Brain microvascular endothelial cell (primary cell): ENCODE results near the gene CFAP77.

ENCODE experiments used
- DNase-seq: peaks from one replicate; pipeline ENCODE4 v3.0.0-alpha.2; 2020
- H3K27ac ChIP-seq: fragments of 250-450 bp; sonication (Bioruptor Pico); 2 replicates; pipeline ENCODE4 v1.5.1; 2020; ENCODE audit warnings: mild to moderate bottlenecking, moderate library complexity
- H3K27me3 ChIP-seq: fragments of 250-450 bp; sonication (Bioruptor Pico); replicated peaks from 2 replicates; pipeline ENCODE4 v1.5.1; 2020; ENCODE audit warnings: mild to moderate bottlenecking
- H3K36me3 ChIP-seq: fragments of 250-450 bp; sonication (Bioruptor Pico); replicated peaks from 2 replicates; pipeline ENCODE4 v1.5.1; 2020; ENCODE audit warnings: mild to moderate bottlenecking
- H3K4me3 ChIP-seq: 2 replicates; pipeline ENCODE4 v1.5.1; 2011; ENCODE audit warnings: low read depth, mild to moderate bottlenecking, control low read depth, low read length, moderate library complexity
- CTCF ChIP-seq: IDR thresholded peaks from 2 replicates; pipeline ENCODE4 v1.5.1; 2011; ENCODE audit warnings: low read depth, mild to moderate bottlenecking, moderate library complexity, low read length, control low read depth, inconsistent platforms; ENCODE audit errors: missing control alignments
- in situ Hi-C: cut with HindIII; loops from 2 replicates; pipeline ENCODE4 v1.10.0; 2017; ENCODE audit warnings: low sequenced_read_pairs, low pct_ligation_motif_present

CFAP77 gene

GRCh38 chr9:132582786-132583583, 173.0 kb downstream of the CFAP77 start:
- DNase-seq = no peak
- Histone ChIP-seq H3K36me3 (no peaks in the 10 kb centered on the region), H3K27ac (no peak overlapping the region), H3K4me3 (no peak overlapping the region), H3K27me3 (peaks cover 95% of the 10 kb centered on the region)
- TF ChIP-seq CTCF = no peak
- in situ Hi-C loops = no loop called here

- H3K27me3 ChIP-seq = peaks cover 95% of the 10 kb centered on the region
- no peak overlapping the region for H3K27ac ChIP-seq
- in situ Hi-C loops = no loop called here
- no peak for TF ChIP-seq CTCF
- no peaks in the 10 kb centered on the region for H3K36me3 ChIP-seq
- no peak for DNase-seq
- no peak overlapping the region for H3K4me3 ChIP-seq
These were observed 173.7 kb downstream of the CFAP77 start for GRCh38 chr9:132583584-132584304.

- DNase-seq = no peak
- Histone ChIP-seq H3K27ac (no peak overlapping the region), H3K27me3 (peaks cover 95% of the 10 kb centered on the region), H3K36me3 (no peaks in the 10 kb centered on the region), H3K4me3 (no peak overlapping the region)
- in situ Hi-C loops = no loop called here
- TF ChIP-seq CTCF = no peak
These were observed 174.9 kb downstream of the CFAP77 start for GRCh38 chr9:132584601-132585560.

- Histone ChIP-seq H3K27ac (no peak overlapping the region), H3K4me3 (no peak overlapping the region), H3K27me3 (peaks cover 93% of the 10 kb centered on the region), H3K36me3 (no peaks in the 10 kb centered on the region)
- no peak for DNase-seq
- no peak for TF ChIP-seq CTCF
- in situ Hi-C loops = no loop called here
These were observed 176.2 kb downstream of the CFAP77 start for GRCh38 chr9:132585954-132586829.
